Mucosa of gallbladder (tissue), 1 donor: ENCODE measurements around the gene BCL6B. TPM values are rescaled to one million over a fixed set of nuclear protein-coding genes. Genes with fewer than 3 reads are reported as not detected.

ENCODE experiments used
- DNase-seq: peaks from one replicate; pipeline ENCODE4 v3.0.0-alpha.2; 2020; ENCODE audit warnings: low spot score
- total RNA-seq: library from RNA; stranded (reverse); gene quantifications from one replicate; pipeline ENCODE4 v1.2.1, GENCODE V29; 2021
- donor health status: DM: no; HTN: no; CAD: no.

BCL6B gene
- total RNA-seq, 1 donor from 2014 or later = 6.2 TPM

DNA sequence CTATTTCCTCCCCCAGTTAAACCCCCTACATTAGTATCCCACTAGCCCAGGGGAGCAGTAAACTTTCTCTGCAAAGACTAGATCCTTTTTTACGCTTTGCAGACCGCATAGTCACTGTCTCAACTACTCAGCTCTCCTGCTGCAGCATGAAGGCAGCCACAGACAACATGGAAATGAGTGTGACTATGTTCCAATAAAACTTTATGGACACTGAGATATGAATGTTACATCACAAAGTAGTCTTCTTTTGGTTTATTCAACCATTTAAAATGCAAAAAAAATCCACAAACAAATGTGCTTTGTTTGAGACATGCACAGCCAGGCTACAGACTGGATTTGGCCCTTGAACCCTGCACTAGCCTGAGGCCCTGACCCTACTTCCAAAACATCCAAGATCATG lies 12.3 kb upstream of the BCL6B start:
- DNase-seq = no peak

- DNase-seq = no peak
These were observed 11.4 kb upstream of the BCL6B start for GRCh38 chr17:7011415-7011814.

- no peak for DNase-seq
These were observed 11.0 kb upstream of the BCL6B start for GRCh38 chr17:7011942-7012254.

- peak; percentile 97 for DNase-seq
These were observed 8.4 kb upstream of the BCL6B start for GRCh38 chr17:7014261-7014994.

GRCh38 chr17:7014995-7015958 lies 7.6 kb upstream of the BCL6B start:
- DNase-seq = no peak

DNA sequence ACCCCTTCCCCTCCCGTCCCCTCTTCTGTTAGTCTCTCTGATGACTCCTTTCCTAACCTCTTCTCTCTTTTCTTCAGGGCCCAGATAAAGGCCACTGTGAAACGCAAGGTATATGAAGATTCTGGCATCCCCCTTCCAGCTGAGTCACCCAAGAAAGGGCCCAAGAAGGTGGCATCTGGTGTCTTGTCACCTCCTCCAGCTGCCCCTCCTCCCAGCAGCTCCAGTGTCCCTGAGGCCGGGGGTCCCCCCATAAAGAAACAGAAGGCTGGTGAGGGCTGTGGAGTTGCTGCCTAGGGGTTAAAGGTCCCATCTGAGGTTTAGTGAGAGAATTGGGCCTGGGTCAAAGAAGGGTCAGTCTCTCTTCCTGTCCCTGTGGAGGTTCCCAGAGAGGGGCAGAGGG lies 6.4 kb upstream of the BCL6B start:
- no peak for DNase-seq

DNA sequence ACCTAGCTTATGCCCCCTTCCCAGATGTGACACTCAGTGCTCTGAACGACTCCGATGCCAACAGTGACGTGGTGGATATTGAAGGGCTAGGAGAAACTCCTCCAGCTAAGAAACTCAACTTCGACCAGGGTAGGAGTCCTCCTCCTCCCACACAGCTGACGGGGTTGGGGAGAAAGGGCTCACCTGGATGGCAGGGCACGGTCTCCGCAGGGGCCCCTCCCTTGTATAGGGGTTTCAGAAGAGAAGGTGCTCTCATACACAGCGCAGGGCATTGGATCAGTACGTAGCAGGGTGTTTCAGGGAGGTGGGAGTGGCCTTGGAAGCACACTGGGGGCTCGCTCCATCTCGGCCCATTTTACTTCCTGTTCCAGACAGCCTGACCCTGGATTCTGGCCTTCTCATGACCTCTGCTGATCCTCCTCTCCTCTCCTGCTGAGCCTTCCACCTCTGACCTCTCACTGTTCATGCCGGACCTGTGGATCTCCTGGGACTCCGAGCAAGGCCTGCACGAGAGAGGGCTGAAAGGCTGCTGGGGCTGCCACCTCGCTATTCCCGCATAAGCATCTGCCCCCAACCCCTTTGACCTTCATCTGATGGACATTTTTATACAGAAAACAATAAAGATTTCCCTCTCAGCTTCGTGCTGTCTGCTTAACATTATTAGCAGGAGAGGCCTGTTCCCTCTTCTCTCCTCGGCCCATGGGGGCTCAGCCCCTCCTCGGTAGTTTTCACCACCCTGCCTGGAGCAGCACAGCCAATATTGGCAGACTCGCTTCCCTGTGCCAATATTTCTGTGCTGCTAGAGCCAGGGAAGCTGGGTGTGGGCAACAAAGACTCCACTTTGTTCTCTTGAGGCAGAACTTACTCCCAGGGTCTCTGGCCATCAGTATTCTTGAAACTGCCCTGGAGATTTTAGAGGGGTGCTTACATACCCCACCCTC lies 5.7 kb upstream of the BCL6B start:
- no peak for DNase-seq

DNA sequence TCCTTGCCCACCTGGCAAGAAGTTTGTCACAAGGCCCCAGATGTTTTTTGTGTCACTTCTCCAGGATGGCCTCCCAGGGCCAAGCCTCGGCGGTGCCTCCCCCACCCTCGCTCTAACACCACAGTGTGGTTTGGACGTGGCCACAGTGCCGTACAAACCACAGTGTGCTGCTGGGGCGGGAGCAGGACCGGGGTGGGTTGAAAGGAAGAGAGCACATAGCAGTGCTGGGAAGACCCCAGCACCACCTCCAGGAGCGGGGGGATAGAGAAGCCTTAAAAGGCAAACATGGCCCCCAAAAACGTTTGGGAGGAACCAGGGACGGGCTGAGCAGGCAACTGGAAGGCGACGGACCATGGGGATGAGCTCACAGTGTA lies 5.0 kb upstream of the BCL6B start:
- no peak for DNase-seq

DNA sequence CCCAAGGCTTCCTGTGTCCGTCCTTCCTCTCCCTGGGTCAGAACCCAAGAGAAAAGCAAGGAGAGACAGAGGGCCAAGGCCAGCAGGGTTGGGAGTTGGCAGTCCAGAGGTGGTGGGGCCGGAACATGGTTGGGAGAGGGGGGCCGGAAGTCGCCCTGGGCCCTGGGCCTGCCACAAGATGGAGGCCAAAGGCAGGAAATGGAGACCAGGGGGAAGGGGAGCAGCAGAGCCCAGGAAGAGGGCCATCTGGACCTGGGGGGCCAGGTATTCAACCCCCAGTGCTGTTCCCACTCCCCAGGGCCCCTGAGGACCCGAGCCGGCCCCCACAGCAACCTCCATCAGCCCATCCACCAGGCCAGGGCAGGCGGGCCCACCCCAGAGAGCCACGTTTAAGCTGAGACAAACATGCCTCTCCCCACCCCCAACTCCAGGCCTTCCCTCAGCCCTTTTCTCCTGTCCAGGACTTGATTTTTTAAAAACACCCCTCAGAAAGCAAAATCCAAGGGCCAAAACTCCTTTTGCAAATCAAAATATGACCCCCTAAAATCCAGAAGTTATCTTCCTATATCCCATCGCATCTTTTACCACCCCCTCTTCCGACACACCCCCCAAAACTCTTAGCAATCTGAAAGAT lies 4.4 kb upstream of the BCL6B start:
- no peak for DNase-seq

DNA sequence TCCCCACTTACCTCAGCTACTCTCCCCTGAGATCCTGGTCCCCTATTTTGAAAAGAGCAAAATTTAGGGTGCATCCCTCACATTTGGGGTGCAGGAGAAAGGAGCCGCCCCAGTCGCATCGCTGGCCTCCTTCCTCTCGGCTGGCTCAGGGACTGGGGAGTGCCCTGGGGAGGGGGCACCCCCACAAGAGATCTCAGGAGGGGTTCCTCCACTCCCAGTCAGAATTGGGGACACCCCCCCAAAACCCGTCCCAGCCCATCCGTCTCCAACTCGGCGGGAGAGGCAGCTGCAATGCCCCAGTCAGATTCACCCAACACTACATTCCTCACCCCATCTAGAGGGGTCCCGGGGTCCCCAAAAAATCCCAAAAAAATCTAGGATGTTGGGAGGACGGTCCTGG lies 3.5 kb upstream of the BCL6B start:
- no peak for DNase-seq

DNA sequence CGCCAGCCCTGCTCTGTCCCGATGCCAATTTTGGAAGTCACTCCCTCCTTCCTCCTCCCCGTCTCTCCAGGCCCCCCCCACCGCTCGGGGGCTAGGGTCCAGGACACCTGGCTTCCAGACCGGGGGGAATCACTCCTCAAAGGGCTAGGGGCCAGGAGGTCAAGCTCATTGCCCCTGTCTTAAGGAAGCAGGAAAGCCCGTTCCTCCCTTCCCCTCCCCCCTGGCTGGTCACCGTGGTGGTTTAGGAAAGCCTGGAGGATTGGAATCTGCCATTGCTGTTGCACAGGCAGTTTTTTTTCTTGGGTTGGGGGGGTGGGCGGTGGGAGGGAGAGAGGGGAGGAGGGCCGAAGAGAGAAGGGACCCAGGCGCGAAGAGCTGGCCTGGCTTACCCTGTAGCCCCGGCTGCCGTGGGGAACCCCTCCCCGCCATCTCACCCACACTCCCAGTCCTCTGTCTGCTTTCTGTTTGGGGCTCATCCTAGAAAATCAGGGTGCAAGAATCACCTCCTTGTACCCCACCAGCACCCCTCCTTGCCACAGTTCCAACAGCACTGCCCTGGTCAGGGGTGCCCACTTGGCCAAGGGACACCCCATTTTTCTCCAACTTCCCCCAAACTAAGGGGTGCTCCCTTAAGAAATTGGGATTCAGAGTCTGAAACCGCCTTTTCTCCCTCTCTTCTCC lies 2.9 kb upstream of the BCL6B start:
- DNase-seq = no peak

DNA sequence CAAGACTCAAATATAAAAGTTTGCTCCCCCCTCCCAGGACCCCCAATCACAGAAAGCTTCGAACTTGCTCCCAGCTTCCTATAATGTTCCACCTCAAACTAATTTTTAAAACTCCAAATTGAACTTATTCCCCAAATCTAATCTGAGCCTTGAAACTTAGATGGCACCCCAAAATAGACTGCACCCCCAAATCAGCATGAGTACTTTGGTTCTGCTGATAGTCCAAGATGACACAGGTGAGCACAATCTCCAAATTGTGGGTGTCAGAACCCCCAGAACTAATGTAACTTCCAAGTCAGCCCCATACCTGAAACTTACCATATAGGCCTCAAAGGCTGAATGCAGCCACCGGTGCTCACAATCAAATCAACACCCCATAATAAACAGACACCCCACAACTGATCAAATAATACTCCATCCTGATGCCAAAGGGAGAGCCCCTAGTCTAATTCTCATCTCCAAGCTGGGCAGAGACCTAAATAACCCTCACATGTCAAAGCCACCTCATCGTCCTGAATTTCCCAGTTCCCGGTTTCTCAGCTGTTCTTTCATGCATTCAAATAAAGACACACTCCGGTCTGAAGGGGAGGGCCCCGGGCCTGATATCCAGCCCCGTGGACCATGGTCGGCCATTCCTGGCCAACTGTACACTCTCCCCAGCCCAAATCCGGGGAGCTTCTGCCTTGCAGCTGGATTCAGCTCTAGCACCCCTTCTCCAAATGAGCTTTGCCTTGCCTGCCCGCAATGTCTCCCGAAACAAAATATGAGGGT lies 1.8 kb upstream of the BCL6B start:
- DNase-seq = no peak

GRCh38 chr17:7021993-7022778 lies 664 bp upstream of the BCL6B start:
- peak; percentile 75 for DNase-seq

DNA sequence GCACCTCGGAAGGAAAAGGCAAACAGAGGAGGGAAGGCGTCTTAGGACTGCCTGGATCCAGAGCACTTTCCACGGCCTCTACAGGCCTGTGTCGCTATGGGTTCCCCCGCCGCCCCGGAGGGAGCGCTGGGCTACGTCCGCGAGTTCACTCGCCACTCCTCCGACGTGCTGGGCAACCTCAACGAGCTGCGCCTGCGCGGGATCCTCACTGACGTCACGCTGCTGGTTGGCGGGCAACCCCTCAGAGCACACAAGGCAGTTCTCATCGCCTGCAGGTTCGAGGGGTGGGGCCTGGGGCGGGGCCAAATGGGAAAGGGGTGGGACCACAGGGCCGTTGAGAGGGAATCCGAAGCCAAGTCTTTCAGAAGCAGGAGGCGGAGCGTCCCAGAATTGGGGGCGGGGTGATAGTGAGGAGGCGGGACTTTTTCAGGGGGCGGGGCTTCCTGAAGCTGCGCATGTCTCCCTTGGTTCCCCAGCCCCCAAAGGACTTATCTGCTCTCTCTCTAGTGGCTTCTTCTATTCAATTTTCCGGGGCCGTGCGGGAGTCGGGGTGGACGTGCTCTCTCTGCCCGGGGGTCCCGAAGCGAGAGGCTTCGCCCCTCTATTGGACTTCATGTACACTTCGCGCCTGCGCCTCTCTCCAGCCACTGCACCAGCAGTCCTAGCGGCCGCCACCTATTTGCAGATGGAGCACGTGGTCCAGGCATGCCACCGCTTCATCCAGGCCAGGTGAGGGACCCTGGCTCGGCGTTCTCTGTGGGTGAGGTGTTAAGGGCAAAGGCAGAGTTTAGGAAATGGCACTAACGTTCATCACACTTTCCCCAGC lies 939 bp downstream of the BCL6B start:
- peak; percentile 96 for DNase-seq

DNA sequence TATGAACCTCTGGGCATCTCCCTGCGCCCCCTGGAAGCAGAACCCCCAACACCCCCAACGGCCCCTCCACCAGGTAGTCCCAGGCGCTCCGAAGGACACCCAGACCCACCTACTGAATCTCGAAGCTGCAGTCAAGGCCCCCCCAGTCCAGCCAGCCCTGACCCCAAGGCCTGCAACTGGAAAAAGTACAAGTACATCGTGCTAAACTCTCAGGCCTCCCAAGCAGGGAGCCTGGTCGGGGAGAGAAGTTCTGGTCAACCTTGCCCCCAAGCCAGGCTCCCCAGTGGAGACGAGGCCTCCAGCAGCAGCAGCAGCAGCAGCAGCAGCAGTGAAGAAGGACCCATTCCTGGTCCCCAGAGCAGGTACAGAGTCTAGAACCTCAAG lies 1.5 kb downstream of the BCL6B start:
- DNase-seq = no peak

- DNase-seq = no peak
These were observed 2.4 kb downstream of the BCL6B start for GRCh38 chr17:7025245-7025644.

GRCh38 chr17:7026471-7027115 lies 3.7 kb downstream of the BCL6B start:
- DNase-seq = no peak

GRCh38 chr17:7027335-7027734 lies 4.5 kb downstream of the BCL6B start:
- DNase-seq = no peak
